Cardiac muscle cell (in vitro differentiated cells and primary cell): ENCODE results near the gene BMERB1. TPM values are rescaled to one million over a fixed set of nuclear protein-coding genes. Genes with fewer than 3 reads are reported as not detected.
A peak's percentile ranks its signal among the peaks of the same experiment; 100 is the strongest.

Experiments
- DNase-seq, 2 donors: peaks; one replicate each; pipeline versions ENCODE4 v3.0.0 to v3.0.0-alpha.2; 2010 to 2017; ENCODE audit warnings: low read depth in 1 of 2, low spot score in 1 of 2
- H3K27ac ChIP-seq: fragments of 200-600 bp; sonication (generic); 2 replicates; pipeline ENCODE4 v1.5.1; 2016
- H3K27me3 ChIP-seq: fragments of 200-600 bp; sonication (generic); 2 replicates; pipeline ENCODE4 v1.6.0; 2016; ENCODE audit warnings: control low read depth
- H3K36me3 ChIP-seq: fragments of 200-600 bp; sonication (generic); 2 replicates; pipeline ENCODE4 v1.5.1; 2016; ENCODE audit warnings: control low read depth
- H3K4me1 ChIP-seq: fragments of 200-600 bp; sonication (generic); 2 replicates; pipeline ENCODE4 v1.8.1; 2017; ENCODE audit warnings: low read depth, mild to moderate bottlenecking, mixed run types
- H3K4me3 ChIP-seq: fragments of 200-600 bp; sonication (generic); 2 replicates; pipeline ENCODE4 v1.5.1; 2016; ENCODE audit warnings: mild to moderate bottlenecking
- H3K9me3 ChIP-seq: fragments of 200-600 bp; sonication (generic); 2 replicates; pipeline ENCODE4 v1.5.1; 2017; ENCODE audit warnings: low read depth, mild to moderate bottlenecking, control low read depth
- CTCF ChIP-seq: IDR thresholded peaks from 2 replicates; pipeline ENCODE4 v1.5.1; 2012; ENCODE audit warnings: low read depth, mild to moderate bottlenecking, low read length
- polyA plus RNA-seq: library from polyadenylated mRNA; unstranded; fragments of >200 nt; fragmentation: Nextera tagmentation; extraction: Ambion mirVana; gene quantifications from 2 replicates; pipeline ENCODE4 v1.2.1, GENCODE V29; 2016
- total RNA-seq: library from RNA; depleted of rRNA; stranded (reverse); fragments of >200 nt; gene quantifications from 2 replicates; pipeline ENCODE4 v1.2.3, GENCODE V29; 2016

Gene BMERB1
- total and polyA plus RNA-seq, 2 experiments from 2014 or later = 15.2 to 22.1 TPM

- H3K9me3 ChIP-seq = no peaks in the 10 kb centered on the region
- peak; percentile 9 for TF ChIP-seq CTCF
- H3K4me1 ChIP-seq = no peaks in the 10 kb centered on the region
- no peak overlapping the region for H3K4me3 ChIP-seq
- DNase-seq = peak in 1 of 2 donors; percentile 33
- no peaks in the 10 kb centered on the region for H3K36me3 ChIP-seq
- H3K27me3 ChIP-seq = no peaks in the 10 kb centered on the region
- H3K27ac ChIP-seq = no peak overlapping the region
Observed at GRCh38 chr16:15509593-15510535, 75.5 kb downstream of the BMERB1 start.

- Histone ChIP-seq H3K36me3 (no peaks in the 10 kb centered on the region), H3K4me1 (no peaks in the 10 kb centered on the region), H3K4me3 (no peak overlapping the region), H3K27ac (no peak overlapping the region), H3K27me3 (no peaks in the 10 kb centered on the region), H3K9me3 (no peaks in the 10 kb centered on the region)
- no peak for DNase-seq
- TF ChIP-seq CTCF = no peak
Observed at GRCh38 chr16:15510992-15511391, 76.6 kb downstream of the BMERB1 start.

GRCh38 chr16:15511759-15512487, 77.5 kb downstream of the BMERB1 start:
- H3K4me1 ChIP-seq = no peaks in the 10 kb centered on the region
- H3K4me3 ChIP-seq = no peak overlapping the region
- no peak for DNase-seq
- no peaks in the 10 kb centered on the region for H3K36me3 ChIP-seq
- no peaks in the 10 kb centered on the region for H3K9me3 ChIP-seq
- H3K27ac ChIP-seq = no peak overlapping the region
- no peak for TF ChIP-seq CTCF
- no peaks in the 10 kb centered on the region for H3K27me3 ChIP-seq

- Histone ChIP-seq H3K27me3 (no peaks in the 10 kb centered on the region), H3K4me3 (no peak overlapping the region), H3K27ac (no peak overlapping the region), H3K36me3 (no peaks in the 10 kb centered on the region), H3K4me1 (no peaks in the 10 kb centered on the region), H3K9me3 (no peaks in the 10 kb centered on the region)
- no peak for DNase-seq
- TF ChIP-seq CTCF = no peak
Observed at GRCh38 chr16:15513156-15513555, 78.8 kb downstream of the BMERB1 start.

GRCh38 chr16:15515992-15516391, 81.6 kb downstream of the BMERB1 start:
- Histone ChIP-seq H3K27me3 (no peaks in the 10 kb centered on the region), H3K36me3 (no peaks in the 10 kb centered on the region), H3K4me3 (no peak overlapping the region), H3K27ac (no peak overlapping the region), H3K9me3 (no peaks in the 10 kb centered on the region), H3K4me1 (no peaks in the 10 kb centered on the region)
- no peak for DNase-seq
- no peak for TF ChIP-seq CTCF
